MV-4-11 (cell line): ENCODE data around the gene TCF4.

Experiments used
- DNase-seq: peaks from one replicate; lab custom pipeline; 2025; lab: John Stamatoyannopoulos, UW

The TCF4 gene

GRCh38 chr18:55384551-55385275 lies 203.3 kb downstream of the TCF4 start:
- peak; percentile 13 for DNase-seq

- DNase-seq: no peak
Observed at GRCh38 chr18:55384115-55384514, 203.9 kb downstream of the TCF4 start.

GRCh38 chr18:55382277-55382805 lies 205.7 kb downstream of the TCF4 start:
- DNase-seq: peak; percentile 39

- DNase-seq: peak; percentile 95
Observed at GRCh38 chr18:55381277-55381676, 206.7 kb downstream of the TCF4 start.

- DNase-seq: no peak
Observed at GRCh38 chr18:55380589-55380988, 207.4 kb downstream of the TCF4 start.

- peak; percentile 85 for DNase-seq
Observed at GRCh38 chr18:55376387-55376786, 211.6 kb downstream of the TCF4 start.

- DNase-seq: peak; percentile 60
Observed at GRCh38 chr18:55375930-55376329, 212.1 kb downstream of the TCF4 start.

GRCh38 chr18:55374741-55375140 lies 213.3 kb downstream of the TCF4 start:
- DNase-seq: no peak

GRCh38 chr18:55372209-55372608 lies 215.8 kb downstream of the TCF4 start:
- no peak for DNase-seq

- no peak for DNase-seq
Observed at GRCh38 chr18:55370936-55371335, 217.1 kb downstream of the TCF4 start.

- no peak for DNase-seq
Observed at GRCh38 chr18:55369346-55369745, 218.6 kb downstream of the TCF4 start.

- DNase-seq: no peak
Observed at GRCh38 chr18:55365342-55365741, 222.7 kb downstream of the TCF4 start.

- no peak for DNase-seq
Observed at GRCh38 chr18:55362303-55362702, 225.7 kb downstream of the TCF4 start.

- no peak for DNase-seq
Observed at GRCh38 chr18:55361492-55362250, 226.3 kb downstream of the TCF4 start.

- no peak for DNase-seq
Observed at GRCh38 chr18:55360061-55360460, 227.9 kb downstream of the TCF4 start.

- no peak for DNase-seq
Observed at GRCh38 chr18:55356815-55357214, 231.2 kb downstream of the TCF4 start.

GRCh38 chr18:55355223-55355622 lies 232.8 kb downstream of the TCF4 start:
- DNase-seq: no peak

- peak; percentile 25 for DNase-seq
Observed at GRCh38 chr18:55354795-55355194, 233.2 kb downstream of the TCF4 start.

GRCh38 chr18:55353806-55354205 lies 234.2 kb downstream of the TCF4 start:
- DNase-seq: peak; percentile 82

- DNase-seq: no peak
Observed at GRCh38 chr18:55353391-55353790, 234.6 kb downstream of the TCF4 start.

- DNase-seq: no peak
Observed at GRCh38 chr18:55351980-55352714, 235.8 kb downstream of the TCF4 start.

GRCh38 chr18:55351241-55351691 lies 236.7 kb downstream of the TCF4 start:
- no peak for DNase-seq
